ENCODE results near the gene IMMT. TPM values are rescaled to one million over a fixed set of nuclear protein-coding genes. Genes with fewer than 3 reads are reported as not detected.

IMMT gene
- total and polyA plus RNA-seq, 2 donors (not counting 3 experiments of a cell fraction or from before 2014, with no cell fraction given): 35.6 to 112 TPM

GRCh38 chr2:86135653-86136052 lies 59.6 kb downstream of the IMMT start:
- Histone ChIP-seq H4K20me1 (replicated peaks; ENCODE audit: control insufficient read depth, extremely low read depth, insufficient read depth, low read length) (no peaks in the 10 kb centered on the region), H3K9me1 (replicated peaks; ENCODE audit: control insufficient read depth, extremely low read depth, insufficient read depth, low read length) (no peaks in the 10 kb centered on the region), H2AFZ (ENCODE audit: low read depth, low read length) (no peak overlapping the region), H3K4me2 (ENCODE audit: insufficient read depth, low read length) (no peak overlapping the region), H3K9ac (replicated peaks; ENCODE audit: extremely low read depth, insufficient read depth, low read length) (no peak overlapping the region), H3K9me3 (replicated peaks; ENCODE audit: control insufficient read depth, insufficient read depth, low read length) (no peaks in the 10 kb centered on the region), H3K4me1 (ENCODE audit: control insufficient read depth, extremely low read depth, insufficient read depth, low read length) (no peaks in the 10 kb centered on the region), H3K79me2 (ENCODE audit: control insufficient read depth, insufficient read depth, low read length) (no peaks in the 10 kb centered on the region), H3K27me3 (ENCODE audit: control insufficient read depth in 2 of 2, insufficient read depth in 2 of 2, low read length in 2 of 2) (no peaks in the 10 kb centered on the region), H3K4me3 (replicated peaks in 1 of 3; ENCODE audit: insufficient read depth in 1 of 3, low read depth in 1 of 3, low read length in 3 of 3) (no peak overlapping the region), H3K36me3 (ENCODE audit: control insufficient read depth in 2 of 2, extremely low read depth in 1 of 2, insufficient read depth in 2 of 2, low read length in 2 of 2) (peaks cover 39 to 55% of the 10 kb centered on the region in 2 experiments), H3K27ac (ENCODE audit: insufficient read depth, low read depth, low read length) (no peak overlapping the region)
- ChIA-PET POLR2A (no interaction called here), CTCF (no interaction called here)
- intact Hi-C loops (cut with micrococcal nuclease) (no loop called here), dilution Hi-C loops (cut with MboI; ENCODE audit: extremely low pct_ligation_motif_present, low sequenced_read_pairs) (no loop called here)
- DNase-seq (ENCODE audit: low read depth, low spot score) (no peak), FAIRE-seq (no peak)
- no TSS peak for BruUV-seq (replicated peaks)
- no peak for TF ChIP-seq POLR2AphosphoS5 (IDR thresholded peaks at IDR 0.05; ENCODE audit: insufficient read depth, low read depth, low read length)
- no peak for TF ChIP-seq POLR2A (IDR thresholded peaks at IDR 0.05; ENCODE audit: low read depth, low read length)
- TF ChIP-seq FOS (IDR thresholded peaks at IDR 0.05; ENCODE audit: borderline replicate concordance, insufficient read depth, low read length): no peak
- no peak for TF ChIP-seq EZH2 (IDR thresholded peaks at IDR 0.05; ENCODE audit: borderline replicate concordance, low read depth, low read length, severe bottlenecking)
- no peak for TF ChIP-seq MAX (IDR thresholded peaks at IDR 0.05; ENCODE audit: insufficient read depth, insufficient read length)
- TF ChIP-seq MYC (IDR thresholded peaks at IDR 0.05; ENCODE audit: low read depth, low read length): no peak
- TF ChIP-seq GATA2 (IDR thresholded peaks at IDR 0.05; ENCODE audit: insufficient read depth, insufficient read length, low read depth, low read length): no peak
- no peak for TF ChIP-seq CTCF (IDR thresholded peaks at IDR 0.05; ENCODE audit: extremely low read depth in 1 of 2, insufficient read depth in 1 of 2, low read depth in 1 of 2, low read length in 2 of 2)
- no peak for TF ChIP-seq JUN (IDR thresholded peaks at IDR 0.05; ENCODE audit: borderline replicate concordance, insufficient read depth, insufficient read length, low read depth)

All from endothelial cell of umbilical vein (primary cell).